ENCODE measurements around the gene TMEM107.

Gene TMEM107

DNA sequence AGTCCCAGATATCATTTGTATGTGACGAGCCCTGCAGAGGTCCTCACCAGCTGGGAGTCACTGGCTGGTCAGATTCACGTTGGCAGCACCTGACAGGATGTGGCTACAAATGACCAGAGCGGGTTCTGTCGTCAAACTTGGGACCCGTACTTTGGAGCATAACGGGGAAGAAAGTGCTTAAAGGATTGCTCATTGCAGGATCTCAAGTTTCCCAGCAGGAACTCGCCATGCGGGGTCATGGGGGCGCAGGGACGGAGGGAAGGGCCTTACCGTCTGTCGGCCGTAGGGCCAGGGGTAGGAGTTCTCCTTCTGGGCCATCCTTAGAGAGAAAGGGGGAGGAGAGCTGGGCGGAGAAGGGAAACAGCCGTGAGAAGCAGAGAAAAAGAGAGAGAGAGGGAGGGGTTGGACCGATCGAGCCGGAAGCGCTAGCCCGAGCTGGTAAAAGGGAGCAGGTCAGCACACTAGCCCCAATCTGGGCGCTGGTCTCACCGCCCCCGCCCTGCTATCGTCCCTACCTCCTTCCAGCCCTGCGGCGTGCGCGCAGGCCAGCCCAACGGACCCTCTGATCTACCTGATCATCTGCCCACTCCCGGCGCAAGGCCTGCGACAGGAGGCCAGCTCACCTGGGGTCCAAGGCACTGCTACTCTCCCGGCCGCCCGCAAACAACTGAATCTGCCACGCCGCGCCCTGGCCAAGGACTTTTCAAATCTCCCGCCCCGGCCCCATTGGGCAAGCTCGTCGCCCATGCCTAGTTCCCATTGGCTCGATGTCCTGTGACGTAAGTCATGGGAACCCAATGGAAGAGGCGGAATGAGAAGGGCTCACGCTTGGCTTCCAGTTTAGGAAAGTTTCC, 34.0 kb upstream of the TMEM107 start, which contains the start of gene AURKB (continued):
- peak; percentile 82 for TF ChIP-seq ZFHX2 (tag by site-specific recombination; conservative IDR thresholded peaks at IDR 0.05)
- no peak for TF ChIP-seq ZNF544 (tag by site-specific recombination; IDR thresholded peaks at IDR 0.05)
- TF ChIP-seq ZNF596 (tag by site-specific recombination; IDR thresholded peaks at IDR 0.05), result no peak
- TF ChIP-seq, protein P1, sequence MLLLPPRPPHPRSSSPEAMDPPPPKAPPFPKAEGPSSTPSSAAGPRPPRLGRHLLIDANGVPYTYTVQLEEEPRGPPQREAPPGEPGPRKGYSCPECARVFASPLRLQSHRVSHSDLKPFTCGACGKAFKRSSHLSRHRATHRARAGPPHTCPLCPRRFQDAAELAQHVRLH (tag by site-specific recombination; IDR thresholded peaks at IDR 0.05), result peak; percentile 70; the same call in 1 of the 2 replicates
- TF ChIP-seq ZNF184 (tag by site-specific recombination; IDR thresholded peaks at IDR 0.05), result 0 out of 2 replicates have a peak, but pooled peaks have one; percentile 46
- no peak for TF ChIP-seq ZNF350 (tag by site-specific recombination; IDR thresholded peaks at IDR 0.05)
- TF ChIP-seq, protein P2, sequence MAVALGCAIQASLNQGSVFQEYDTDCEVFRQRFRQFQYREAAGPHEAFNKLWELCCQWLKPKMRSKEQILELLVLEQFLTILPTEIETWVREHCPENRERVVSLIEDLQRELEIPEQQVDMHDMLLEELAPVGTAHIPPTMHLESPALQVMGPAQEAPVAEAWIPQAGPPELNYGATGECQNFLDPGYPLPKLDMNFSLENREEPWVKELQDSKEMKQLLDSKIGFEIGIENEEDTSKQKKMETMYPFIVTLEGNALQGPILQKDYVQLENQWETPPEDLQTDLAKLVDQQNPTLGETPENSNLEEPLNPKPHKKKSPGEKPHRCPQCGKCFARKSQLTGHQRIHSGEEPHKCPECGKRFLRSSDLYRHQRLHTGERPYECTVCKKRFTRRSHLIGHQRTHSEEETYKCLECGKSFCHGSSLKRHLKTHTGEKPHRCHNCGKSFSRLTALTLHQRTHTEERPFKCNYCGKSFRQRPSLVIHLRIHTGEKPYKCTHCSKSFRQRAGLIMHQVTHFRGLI (tag by site-specific recombination; IDR thresholded peaks at IDR 0.05), result peak; percentile 59
- TF ChIP-seq EGR2 (tag by site-specific recombination; IDR thresholded peaks at IDR 0.05; ENCODE audit: low read depth), result peak; percentile 60
- TF ChIP-seq KLF7 (tag by site-specific recombination; IDR thresholded peaks at IDR 0.05; ENCODE audit: borderline replicate concordance), result peak; percentile 94
- TF ChIP-seq, protein P3, sequence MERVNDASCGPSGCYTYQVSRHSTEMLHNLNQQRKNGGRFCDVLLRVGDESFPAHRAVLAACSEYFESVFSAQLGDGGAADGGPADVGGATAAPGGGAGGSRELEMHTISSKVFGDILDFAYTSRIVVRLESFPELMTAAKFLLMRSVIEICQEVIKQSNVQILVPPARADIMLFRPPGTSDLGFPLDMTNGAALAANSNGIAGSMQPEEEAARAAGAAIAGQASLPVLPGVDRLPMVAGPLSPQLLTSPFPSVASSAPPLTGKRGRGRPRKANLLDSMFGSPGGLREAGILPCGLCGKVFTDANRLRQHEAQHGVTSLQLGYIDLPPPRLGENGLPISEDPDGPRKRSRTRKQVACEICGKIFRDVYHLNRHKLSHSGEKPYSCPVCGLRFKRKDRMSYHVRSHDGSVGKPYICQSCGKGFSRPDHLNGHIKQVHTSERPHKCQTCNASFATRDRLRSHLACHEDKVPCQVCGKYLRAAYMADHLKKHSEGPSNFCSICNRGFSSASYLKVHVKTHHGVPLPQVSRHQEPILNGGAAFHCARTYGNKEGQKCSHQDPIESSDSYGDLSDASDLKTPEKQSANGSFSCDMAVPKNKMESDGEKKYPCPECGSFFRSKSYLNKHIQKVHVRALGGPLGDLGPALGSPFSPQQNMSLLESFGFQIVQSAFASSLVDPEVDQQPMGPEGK (tag by site-specific recombination; IDR thresholded peaks at IDR 0.05), result peak; percentile 70; the same call in 1 of the 2 replicates
- no peak for TF ChIP-seq MZF1 (tag by site-specific recombination; IDR thresholded peaks at IDR 0.05; ENCODE audit: borderline replicate concordance)
- peak; percentile 92 for TF ChIP-seq KLF16 (tag by site-specific recombination; IDR thresholded peaks at IDR 0.05)
- peak; percentile 77 for TF ChIP-seq ZBTB17 (tag by site-specific recombination; IDR thresholded peaks at IDR 0.05)
- TF ChIP-seq, protein P4, sequence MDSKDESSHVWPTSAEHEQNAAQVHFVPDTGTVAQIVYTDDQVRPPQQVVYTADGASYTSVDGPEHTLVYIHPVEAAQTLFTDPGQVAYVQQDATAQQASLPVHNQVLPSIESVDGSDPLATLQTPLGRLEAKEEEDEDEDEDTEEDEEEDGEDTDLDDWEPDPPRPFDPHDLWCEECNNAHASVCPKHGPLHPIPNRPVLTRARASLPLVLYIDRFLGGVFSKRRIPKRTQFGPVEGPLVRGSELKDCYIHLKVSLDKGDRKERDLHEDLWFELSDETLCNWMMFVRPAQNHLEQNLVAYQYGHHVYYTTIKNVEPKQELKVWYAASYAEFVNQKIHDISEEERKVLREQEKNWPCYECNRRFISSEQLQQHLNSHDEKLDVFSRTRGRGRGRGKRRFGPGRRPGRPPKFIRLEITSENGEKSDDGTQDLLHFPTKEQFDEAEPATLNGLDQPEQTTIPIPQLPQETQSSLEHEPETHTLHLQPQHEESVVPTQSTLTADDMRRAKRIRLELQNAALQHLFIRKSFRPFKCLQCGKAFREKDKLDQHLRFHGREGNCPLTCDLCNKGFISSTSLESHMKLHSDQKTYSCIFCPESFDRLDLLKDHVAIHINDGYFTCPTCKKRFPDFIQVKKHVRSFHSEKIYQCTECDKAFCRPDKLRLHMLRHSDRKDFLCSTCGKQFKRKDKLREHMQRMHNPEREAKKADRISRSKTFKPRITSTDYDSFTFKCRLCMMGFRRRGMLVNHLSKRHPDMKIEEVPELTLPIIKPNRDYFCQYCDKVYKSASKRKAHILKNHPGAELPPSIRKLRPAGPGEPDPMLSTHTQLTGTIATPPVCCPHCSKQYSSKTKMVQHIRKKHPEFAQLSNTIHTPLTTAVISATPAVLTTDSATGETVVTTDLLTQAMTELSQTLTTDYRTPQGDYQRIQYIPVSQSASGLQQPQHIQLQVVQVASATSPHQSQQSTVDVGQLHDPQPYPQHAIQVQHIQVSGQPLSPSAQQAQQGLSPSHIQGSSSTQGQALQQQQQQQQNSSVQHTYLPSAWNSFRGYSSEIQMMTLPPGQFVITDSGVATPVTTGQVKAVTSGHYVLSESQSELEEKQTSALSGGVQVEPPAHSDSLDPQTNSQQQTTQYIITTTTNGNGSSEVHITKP (tag by site-specific recombination; IDR thresholded peaks at IDR 0.05), result no peak
- TF ChIP-seq ZNF664 (tag by site-specific recombination; IDR thresholded peaks at IDR 0.05), result no peak
- no peak for TF ChIP-seq ZNF19 (tag by site-specific recombination; IDR thresholded peaks at IDR 0.05; ENCODE audit: low read depth)
- no peak for TF ChIP-seq FEZF1 (tag by site-specific recombination; IDR thresholded peaks at IDR 0.05)
- TF ChIP-seq ZNF658 (tag by site-specific recombination; IDR thresholded peaks at IDR 0.05), result no peak
- TF ChIP-seq KLF9 (tag by site-specific recombination; IDR thresholded peaks at IDR 0.05; ENCODE audit: low read depth), result peak; percentile 71
- TF ChIP-seq, protein P5, sequence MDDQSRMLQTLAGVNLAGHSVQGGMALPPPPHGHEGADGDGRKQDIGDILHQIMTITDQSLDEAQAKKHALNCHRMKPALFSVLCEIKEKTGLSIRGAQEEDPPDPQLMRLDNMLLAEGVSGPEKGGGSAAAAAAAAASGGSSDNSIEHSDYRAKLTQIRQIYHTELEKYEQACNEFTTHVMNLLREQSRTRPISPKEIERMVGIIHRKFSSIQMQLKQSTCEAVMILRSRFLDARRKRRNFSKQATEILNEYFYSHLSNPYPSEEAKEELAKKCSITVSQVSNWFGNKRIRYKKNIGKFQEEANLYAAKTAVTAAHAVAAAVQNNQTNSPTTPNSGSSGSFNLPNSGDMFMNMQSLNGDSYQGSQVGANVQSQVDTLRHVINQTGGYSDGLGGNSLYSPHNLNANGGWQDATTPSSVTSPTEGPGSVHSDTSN (CRISPR knock-in tag; IDR thresholded peaks at IDR 0.05), result peak; percentile 56; the same call in 1 of the 2 replicates
- TF ChIP-seq ZNF561 (tag by site-specific recombination; IDR thresholded peaks at IDR 0.05; ENCODE audit: borderline replicate concordance), result no peak
- TF ChIP-seq BCL11B (tag by site-specific recombination; IDR thresholded peaks at IDR 0.05; ENCODE audit: low read depth), result peak; percentile 89
- no peak; the same call in 1 of the 2 replicates for TF ChIP-seq ZFP3 (tag by site-specific recombination; IDR thresholded peaks at IDR 0.05; ENCODE audit: low read depth)
- no peak for TF ChIP-seq ZNF426 (tag by site-specific recombination; IDR thresholded peaks at IDR 0.05)
- peak; percentile 81 for TF ChIP-seq SP2 (tag by site-specific recombination; IDR thresholded peaks at IDR 0.05)
- TF ChIP-seq, protein P6, sequence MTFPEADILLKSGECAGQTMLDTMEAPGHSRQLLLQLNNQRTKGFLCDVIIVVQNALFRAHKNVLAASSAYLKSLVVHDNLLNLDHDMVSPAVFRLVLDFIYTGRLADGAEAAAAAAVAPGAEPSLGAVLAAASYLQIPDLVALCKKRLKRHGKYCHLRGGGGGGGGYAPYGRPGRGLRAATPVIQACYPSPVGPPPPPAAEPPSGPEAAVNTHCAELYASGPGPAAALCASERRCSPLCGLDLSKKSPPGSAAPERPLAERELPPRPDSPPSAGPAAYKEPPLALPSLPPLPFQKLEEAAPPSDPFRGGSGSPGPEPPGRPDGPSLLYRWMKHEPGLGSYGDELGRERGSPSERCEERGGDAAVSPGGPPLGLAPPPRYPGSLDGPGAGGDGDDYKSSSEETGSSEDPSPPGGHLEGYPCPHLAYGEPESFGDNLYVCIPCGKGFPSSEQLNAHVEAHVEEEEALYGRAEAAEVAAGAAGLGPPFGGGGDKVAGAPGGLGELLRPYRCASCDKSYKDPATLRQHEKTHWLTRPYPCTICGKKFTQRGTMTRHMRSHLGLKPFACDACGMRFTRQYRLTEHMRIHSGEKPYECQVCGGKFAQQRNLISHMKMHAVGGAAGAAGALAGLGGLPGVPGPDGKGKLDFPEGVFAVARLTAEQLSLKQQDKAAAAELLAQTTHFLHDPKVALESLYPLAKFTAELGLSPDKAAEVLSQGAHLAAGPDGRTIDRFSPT (tag by site-specific recombination; IDR thresholded peaks at IDR 0.05), result no peak
- TF ChIP-seq GLIS2 (tag by site-specific recombination; IDR thresholded peaks at IDR 0.05), result peak; percentile 72
- 0 out of 2 replicates have a peak, but pooled peaks have one; percentile 29 for TF ChIP-seq ZNF660 (tag by site-specific recombination; IDR thresholded peaks at IDR 0.05)
- TF ChIP-seq BCL11A (tag by site-specific recombination; IDR thresholded peaks at IDR 0.05; ENCODE audit: low read depth), result 0 out of 2 replicates have a peak, but pooled peaks have one; percentile 36
